ENCODE data around the gene FOXR1.

The FOXR1 gene

DNA sequence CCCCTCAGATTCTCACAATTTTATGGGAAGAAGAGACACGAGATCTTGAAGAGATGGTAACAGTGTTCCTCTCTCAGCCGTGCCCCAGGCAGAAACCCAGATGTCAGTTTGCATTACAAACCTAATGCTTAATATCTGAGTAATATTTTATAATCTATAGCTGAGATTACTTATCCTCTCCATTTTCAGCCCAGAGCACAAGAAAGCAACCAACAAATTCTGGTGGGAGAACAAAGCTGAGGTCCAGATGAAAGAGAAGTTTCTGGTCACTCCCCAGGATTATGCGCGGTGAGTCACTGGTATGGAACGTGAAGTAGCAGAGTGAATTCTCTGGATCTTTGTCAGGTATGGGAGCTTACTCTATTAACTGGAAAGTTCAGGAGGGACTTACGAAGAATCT, 27.3 kb downstream of the FOXR1 start:
- Histone ChIP-seq H3K4me1 (ENCODE audit: insufficient read depth, low read length, severe bottlenecking) (peaks cover 21% of the 10 kb centered on the region), H2AFZ (ENCODE audit: low read length) (no peak overlapping the region), H3K9ac (ENCODE audit: low read length) (peak overlapping the region; percentile 93), H4K20me1 (ENCODE audit: insufficient read depth, low read length) (no peaks in the 10 kb centered on the region), H3K4me3 (ENCODE audit: low read depth, low read length, poor library complexity, severe bottlenecking) (peak overlapping the region; percentile 86), H3F3A (ENCODE audit: insufficient read depth, low read length) (no peaks in the 10 kb centered on the region), H3K27ac (ENCODE audit: low read depth, low read length, poor library complexity, severe bottlenecking) (no peak overlapping the region), H3K9me2 (ENCODE audit: low read depth, low read length) (no peaks in the 10 kb centered on the region), H3K4me2 (ENCODE audit: low read length) (peak overlapping the region; percentile 94), H3K36me3 (ENCODE audit: insufficient read depth, low read length) (peaks cover 38% of the 10 kb centered on the region), H3K27me3 (ENCODE audit: insufficient read depth, low read length) (no peaks in the 10 kb centered on the region), H3K9me3 (ENCODE audit: low read length) (no peaks in the 10 kb centered on the region), H3K79me2 (ENCODE audit: insufficient read depth, low read length) (peaks cover 4% of the 10 kb centered on the region; the same call in 1 of the 2 replicates)
- TF ChIP-seq EZH2 (IDR thresholded peaks at IDR 0.05; ENCODE audit: borderline replicate concordance, low read length) (no peak), CTCF (IDR thresholded peaks at IDR 0.05; ENCODE audit: low read length) (no peak)

GRCh38 chr11:119000906-119001305, 29.3 kb downstream of the FOXR1 start:
- Histone ChIP-seq H3K4me2 (ENCODE audit: low read length) (no peak overlapping the region), H3F3A (ENCODE audit: insufficient read depth, low read length) (no peaks in the 10 kb centered on the region), H3K9ac (ENCODE audit: low read length) (no peak overlapping the region), H3K9me2 (ENCODE audit: low read depth, low read length) (no peaks in the 10 kb centered on the region), H3K9me3 (ENCODE audit: low read length) (no peaks in the 10 kb centered on the region), H3K27me3 (ENCODE audit: insufficient read depth, low read length) (no peaks in the 10 kb centered on the region), H3K36me3 (ENCODE audit: insufficient read depth, low read length) (peaks cover 40% of the 10 kb centered on the region), H4K20me1 (ENCODE audit: insufficient read depth, low read length) (no peaks in the 10 kb centered on the region), H3K4me3 (ENCODE audit: low read depth, low read length, poor library complexity, severe bottlenecking) (no peak overlapping the region), H2AFZ (ENCODE audit: low read length) (no peak overlapping the region), H3K27ac (ENCODE audit: low read depth, low read length, poor library complexity, severe bottlenecking) (no peak overlapping the region), H3K79me2 (ENCODE audit: insufficient read depth, low read length) (peaks cover 4% of the 10 kb centered on the region; the same call in 1 of the 2 replicates), H3K4me1 (ENCODE audit: insufficient read depth, low read length, severe bottlenecking) (peaks cover 21% of the 10 kb centered on the region)
- TF ChIP-seq EZH2 (IDR thresholded peaks at IDR 0.05; ENCODE audit: borderline replicate concordance, low read length) (no peak), CTCF (IDR thresholded peaks at IDR 0.05; ENCODE audit: low read length) (no peak)

GRCh38 chr11:119006656-119007055, 35.1 kb downstream of the FOXR1 start:
- H3F3A ChIP-seq (ENCODE audit: insufficient read depth, low read length), result no peaks in the 10 kb centered on the region
- no peaks in the 10 kb centered on the region for H3K27me3 ChIP-seq (ENCODE audit: insufficient read depth, low read length)
- no peak overlapping the region for H3K9ac ChIP-seq (ENCODE audit: low read length)
- no peaks in the 10 kb centered on the region for H3K79me2 ChIP-seq (ENCODE audit: insufficient read depth, low read length)
- H3K27ac ChIP-seq (ENCODE audit: low read depth, low read length, poor library complexity, severe bottlenecking), result no peak overlapping the region
- H2AFZ ChIP-seq (ENCODE audit: low read length), result no peak overlapping the region
- no peaks in the 10 kb centered on the region for H4K20me1 ChIP-seq (ENCODE audit: insufficient read depth, low read length)
- no peaks in the 10 kb centered on the region for H3K4me1 ChIP-seq (ENCODE audit: insufficient read depth, low read length, severe bottlenecking)
- H3K4me3 ChIP-seq (ENCODE audit: low read depth, low read length, poor library complexity, severe bottlenecking), result no peak overlapping the region
- H3K9me3 ChIP-seq (ENCODE audit: low read length), result no peaks in the 10 kb centered on the region
- H3K36me3 ChIP-seq (ENCODE audit: insufficient read depth, low read length), result peaks cover 30% of the 10 kb centered on the region
- no peak for TF ChIP-seq EZH2 (IDR thresholded peaks at IDR 0.05; ENCODE audit: borderline replicate concordance, low read length)
- no peak for TF ChIP-seq CTCF (IDR thresholded peaks at IDR 0.05; ENCODE audit: low read length)
- no peak overlapping the region for H3K4me2 ChIP-seq (ENCODE audit: low read length)
- H3K9me2 ChIP-seq (ENCODE audit: low read depth, low read length), result no peaks in the 10 kb centered on the region
